Lower leg skin (tissue), 4 donors: Measurements from ENCODE around the gene ALOXE3. TPM values are rescaled to one million over a fixed set of nuclear protein-coding genes. Genes with fewer than 3 reads are reported as not detected.

Experiments used
- DNase-seq, 2 donors: peaks; one replicate each; pipeline ENCODE4 v3.0.0-alpha.2; 2019; ENCODE audit warnings: low spot score in 2 of 2
- H3K4me3 ChIP-seq: fragments of 200-600 bp; sonication (generic); 2 replicates; pipeline ENCODE4 v1.5.1; 2017; ENCODE audit warnings: mild to moderate bottlenecking, low read depth; ENCODE audit not compliant: poor library complexity, severe bottlenecking
- POLR2A ChIP-seq, 2 donors: fragments of 450-650 bp; IDR thresholded peaks; one replicate each; pipeline ENCODE4 v1.6.1; 2016 to 2017; ENCODE audit warnings: antibody characterized with exemption in 2 of 2, mild to moderate bottlenecking in 1 of 2, moderate library complexity in 1 of 2
- WGBS, 2 donors: methylation state at CpG; one replicate each; pipeline ENCODE4 v1.1.5; 2018; 5-methylcytosine and 5-hydroxymethylcytosine counted together
- intact Hi-C: fragments of 100-400 bp; cut with DNase I; formaldehyde crosslinking; loops from one replicate; pipeline ENCODE4 v1.15.0; 2023; ENCODE audit warnings: low total_unique reads
- total RNA-seq, 4 donors: library from RNA; depleted of rRNA; stranded (reverse); fragments of >200 nt; gene quantifications; one replicate each; pipeline ENCODE4 v1.1.0, GENCODE V29; 2016
- TF ChIP-seq, protein P1 (sequence below), 3 donors: fragments of 450-650 bp; IDR thresholded peaks; one replicate each; pipeline ENCODE4 v1.5.1; 2016; ENCODE audit warnings: antibody characterized with exemption in 3 of 3, mild to moderate bottlenecking in 3 of 3, moderate library complexity in 2 of 3

ALOXE3 gene
- total RNA-seq, 4 donors from 2014 or later, result 73.8 to 143 (median 88.2) TPM

DNA sequence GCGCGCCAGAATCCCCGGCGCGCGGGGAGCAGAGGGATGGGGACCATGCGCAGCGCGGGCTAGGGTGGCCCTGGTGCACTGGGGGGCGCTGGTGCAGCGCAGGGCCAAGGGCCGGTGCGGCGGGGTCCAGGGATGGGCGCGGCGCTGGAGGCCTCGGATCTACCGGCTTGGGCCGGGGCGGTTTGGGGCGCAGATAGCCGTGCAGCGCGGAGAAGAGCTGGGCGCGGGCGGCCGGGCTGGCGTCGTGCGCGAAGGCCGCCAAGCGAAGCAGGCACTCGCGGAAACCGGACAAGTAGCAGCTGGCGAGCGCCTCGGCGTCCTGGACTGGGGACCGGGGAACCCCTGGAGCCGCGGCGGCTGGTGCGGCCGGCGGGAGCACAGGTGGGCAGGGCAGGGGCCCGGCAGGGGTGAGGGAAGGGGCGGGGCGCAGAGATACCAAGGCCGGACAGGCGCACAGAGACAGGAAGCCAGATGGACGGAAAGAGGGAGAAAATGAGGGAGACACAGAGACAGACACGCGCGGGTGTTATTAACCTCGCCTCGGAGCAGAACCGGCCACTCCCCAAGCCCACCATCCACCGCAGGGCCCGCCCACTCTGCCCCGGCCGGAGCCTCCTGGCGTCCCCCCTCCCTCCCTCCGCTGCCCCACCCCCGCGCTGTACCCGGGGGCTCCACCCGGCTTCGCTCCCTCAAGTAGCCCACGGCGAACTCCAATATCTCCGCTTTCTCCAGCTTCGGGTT lies 3.5 kb upstream of the ALOXE3 start:
- intact Hi-C loops, result no loop called here
- 0 to 1% methylated on average over 45 to 74 of the region's 76 CpGs for WGBS, 2 donors
- DNase-seq, result peak in 1 of 2 donors; percentile 91
- TF ChIP-seq POLR2A (IDR thresholded peaks at IDR 0.05), result no peak
- TF ChIP-seq, protein P1, sequence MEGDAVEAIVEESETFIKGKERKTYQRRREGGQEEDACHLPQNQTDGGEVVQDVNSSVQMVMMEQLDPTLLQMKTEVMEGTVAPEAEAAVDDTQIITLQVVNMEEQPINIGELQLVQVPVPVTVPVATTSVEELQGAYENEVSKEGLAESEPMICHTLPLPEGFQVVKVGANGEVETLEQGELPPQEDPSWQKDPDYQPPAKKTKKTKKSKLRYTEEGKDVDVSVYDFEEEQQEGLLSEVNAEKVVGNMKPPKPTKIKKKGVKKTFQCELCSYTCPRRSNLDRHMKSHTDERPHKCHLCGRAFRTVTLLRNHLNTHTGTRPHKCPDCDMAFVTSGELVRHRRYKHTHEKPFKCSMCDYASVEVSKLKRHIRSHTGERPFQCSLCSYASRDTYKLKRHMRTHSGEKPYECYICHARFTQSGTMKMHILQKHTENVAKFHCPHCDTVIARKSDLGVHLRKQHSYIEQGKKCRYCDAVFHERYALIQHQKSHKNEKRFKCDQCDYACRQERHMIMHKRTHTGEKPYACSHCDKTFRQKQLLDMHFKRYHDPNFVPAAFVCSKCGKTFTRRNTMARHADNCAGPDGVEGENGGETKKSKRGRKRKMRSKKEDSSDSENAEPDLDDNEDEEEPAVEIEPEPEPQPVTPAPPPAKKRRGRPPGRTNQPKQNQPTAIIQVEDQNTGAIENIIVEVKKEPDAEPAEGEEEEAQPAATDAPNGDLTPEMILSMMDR (IDR thresholded peaks at IDR 0.05), result no peak
- peak overlapping the region; percentile 38 for H3K4me3 ChIP-seq

GRCh38 chr17:8121407-8121680 lies 3.0 kb upstream of the ALOXE3 start:
- WGBS, 2 donors, result 0 to 1% methylated on average over 12 to 16 of the region's 25 CpGs
- intact Hi-C loops, result no loop called here
- no peak for DNase-seq
- peak overlapping the region; percentile 38 for H3K4me3 ChIP-seq
- no peak for TF ChIP-seq POLR2A (IDR thresholded peaks at IDR 0.05)
- TF ChIP-seq, protein P1 (IDR thresholded peaks at IDR 0.05), result no peak

GRCh38 chr17:8120520-8121406 lies 2.4 kb upstream of the ALOXE3 start:
- TF ChIP-seq, protein P1 (IDR thresholded peaks at IDR 0.05), result no peak
- TF ChIP-seq POLR2A (IDR thresholded peaks at IDR 0.05), result no peak
- peak; percentile 55 to 93 for DNase-seq
- H3K4me3 ChIP-seq, result no peak overlapping the region
- 1% methylated on average over 40 of the region's 40 CpGs for WGBS, 2 donors
- intact Hi-C loops, result no loop called here

GRCh38 chr17:8119581-8120519 lies 1.5 kb upstream of the ALOXE3 start:
- no peak for TF ChIP-seq POLR2A (IDR thresholded peaks at IDR 0.05)
- TF ChIP-seq, protein P1 (IDR thresholded peaks at IDR 0.05), result peak in 1 of 3 donors; percentile 21

GRCh38 chr17:8118769-8119580 lies 661 bp upstream of the ALOXE3 start:
- H3K4me3 ChIP-seq, result peak overlapping the region; percentile 40
- TF ChIP-seq, protein P1 (IDR thresholded peaks at IDR 0.05), result peak in 1 of 3 donors; percentile 68
- TF ChIP-seq POLR2A (IDR thresholded peaks at IDR 0.05), result no peak
- WGBS, 2 donors, result 0 to 2% methylated on average over 38 of the region's 38 CpGs
- intact Hi-C loops, result no loop called here
- peak; percentile 88 to 98 for DNase-seq

More at GRCh38 chr17:8119581-8120519, 1.5 kb upstream of the ALOXE3 start:
- intact Hi-C loops, result no loop called here
- WGBS, 2 donors, result 1% methylated on average over 28 of the region's 28 CpGs
- H3K4me3 ChIP-seq, result no peak overlapping the region
- DNase-seq, result peak; percentile 84 to 95
